Neutrophil (primary cell): ENCODE results near the gene MCEE.

Source experiments
- H3K27ac ChIP-seq: fragments of 200-600 bp; sonication (generic); 2 replicates; pipeline ENCODE4 v1.5.1; 2016; ENCODE audit warnings: mild to moderate bottlenecking, moderate library complexity
- H3K27me3 ChIP-seq: fragments of 200-600 bp; sonication (generic); 2 replicates; pipeline ENCODE4 v1.6.0; 2016; ENCODE audit warnings: mild to moderate bottlenecking
- H3K36me3 ChIP-seq: fragments of 200-600 bp; sonication (generic); 2 replicates; pipeline ENCODE4 v1.5.1; 2017
- H3K4me1 ChIP-seq, 2 experiments: fragments of 200-600 bp in 1 of 2; sonication (generic) in 1 of 2; 1 replicate in 1 of 2; 2 replicates in 1 of 2; pipeline versions ENCODE4 v1.5.1 to v1.6.1; 2013 to 2016; ENCODE audit warnings: low read depth in 1 of 2, low read length in 1 of 2, mild to moderate bottlenecking in 1 of 2, moderate library complexity in 1 of 2; ENCODE audit not compliant: control insufficient read depth in 1 of 2, insufficient read depth in 1 of 2
- H3K4me3 ChIP-seq, 2 experiments: fragments of 200-600 bp in 1 of 2; sonication (generic) in 1 of 2; 1 replicate in 1 of 2; 2 replicates in 1 of 2; pipeline ENCODE4 v1.5.1; 2013 to 2016; ENCODE audit warnings: low read depth in 1 of 2, low read length in 1 of 2, mild to moderate bottlenecking in 1 of 2, moderate library complexity in 1 of 2
- H3K9me3 ChIP-seq: fragments of 200-600 bp; sonication (generic); 2 replicates; pipeline ENCODE4 v1.5.1; 2016
- CTCF ChIP-seq: fragments of 200-600 bp; sonication (generic); IDR thresholded peaks from 2 replicates; pipeline ENCODE4 v1.5.1; 2016; ENCODE audit warnings: antibody characterized with exemption

MCEE gene

GRCh38 chr2:71064754-71065621 is 65.0 kb downstream of the MCEE start:
- Histone ChIP-seq H3K4me3 (peak overlapping the region; percentile 42), H3K36me3 (no peaks in the 10 kb centered on the region), H3K9me3 (no peaks in the 10 kb centered on the region), H3K27ac (peak overlapping the region; percentile 100), H3K27me3 (no peaks in the 10 kb centered on the region), H3K4me1 (peaks cover 65% of the 10 kb centered on the region in 2 experiments)
- no peak for TF ChIP-seq CTCF

- TF ChIP-seq CTCF, result no peak
- H3K36me3 ChIP-seq, result no peaks in the 10 kb centered on the region
- H3K27ac ChIP-seq, result peak overlapping the region; percentile 100
- no peaks in the 10 kb centered on the region for H3K27me3 ChIP-seq
- peaks cover 57% of the 10 kb centered on the region in 2 experiments for H3K4me1 ChIP-seq
- H3K4me3 ChIP-seq, result peak overlapping the region; percentile 42
- no peaks in the 10 kb centered on the region for H3K9me3 ChIP-seq
These were observed 65.9 kb downstream of the MCEE start for GRCh38 chr2:71064110-71064611.

- H3K4me3 ChIP-seq, result no peak overlapping the region
- no peaks in the 10 kb centered on the region for H3K9me3 ChIP-seq
- H3K27ac ChIP-seq, result peak overlapping the region; percentile 100
- no peak for TF ChIP-seq CTCF
- H3K27me3 ChIP-seq, result no peaks in the 10 kb centered on the region
- peaks cover 51 to 55% of the 10 kb centered on the region in 2 experiments for H3K4me1 ChIP-seq
- no peaks in the 10 kb centered on the region for H3K36me3 ChIP-seq
These were observed 66.8 kb downstream of the MCEE start for GRCh38 chr2:71063216-71063615.

GRCh38 chr2:71060871-71061270 is 69.2 kb downstream of the MCEE start:
- H3K27me3 ChIP-seq, result no peaks in the 10 kb centered on the region
- no peaks in the 10 kb centered on the region for H3K36me3 ChIP-seq
- TF ChIP-seq CTCF, result no peak
- no peak overlapping the region for H3K27ac ChIP-seq
- peaks cover 32 to 34% of the 10 kb centered on the region in 2 experiments for H3K4me1 ChIP-seq
- H3K9me3 ChIP-seq, result no peaks in the 10 kb centered on the region
- H3K4me3 ChIP-seq, result no peak overlapping the region

DNA sequence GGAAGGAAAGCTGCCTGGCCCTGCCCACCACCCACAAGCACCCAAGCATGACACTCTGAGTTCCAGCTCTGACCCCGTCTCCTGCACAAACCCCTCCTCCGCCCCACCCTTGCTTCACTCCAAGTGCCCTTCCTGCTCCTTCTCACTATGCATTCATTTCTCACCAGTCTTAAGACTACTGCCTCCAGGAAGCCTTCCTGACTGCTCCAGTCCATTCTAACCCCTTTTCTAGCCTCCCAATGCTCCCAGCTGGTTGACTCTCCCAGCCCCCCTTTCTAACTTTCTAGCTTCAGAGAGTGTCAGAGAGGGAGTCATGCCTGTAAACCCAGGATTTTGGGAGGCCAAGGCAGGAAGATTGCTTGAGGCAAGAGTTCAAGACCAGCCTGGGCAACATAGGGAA is 69.8 kb downstream of the MCEE start:
- H3K9me3 ChIP-seq, result no peaks in the 10 kb centered on the region
- no peak overlapping the region for H3K4me3 ChIP-seq
- H3K4me1 ChIP-seq, result peaks cover 25 to 28% of the 10 kb centered on the region in 2 experiments
- no peaks in the 10 kb centered on the region for H3K27me3 ChIP-seq
- no peak overlapping the region for H3K27ac ChIP-seq
- H3K36me3 ChIP-seq, result no peaks in the 10 kb centered on the region
- TF ChIP-seq CTCF, result no peak
